HCT116 (cell line): Measurements from ENCODE around the gene PHF10.

Experiments used
- ATF3 ChIP-seq: IDR thresholded peaks from 2 replicates; pipeline ENCODE4 v1.6.1; 2012
- CEBPB ChIP-seq: IDR thresholded peaks from 2 replicates; pipeline ENCODE4 v1.6.1; 2012; ENCODE audit warnings: low read depth
- CTCF ChIP-seq, 3 experiments: fragments of 200-600 bp in 1 of 3; sonication (generic) in 1 of 3; IDR thresholded peaks in 2 of 3; conservative IDR thresholded peaks in 1 of 3; 2 replicates each; pipeline ENCODE4 v1.5.1; 2012 to 2017; ENCODE audit warnings: low read depth in 2 of 3, low read length in 2 of 3, antibody characterized with exemption in 1 of 3, borderline replicate concordance in 1 of 3, control low read depth in 1 of 3, mild to moderate bottlenecking in 1 of 3, mixed read lengths in 1 of 3, mixed run types in 1 of 3, moderate library complexity in 1 of 3; ENCODE audit not compliant: insufficient read depth in 1 of 3
- EZH2 ChIP-seq: fragments of 200-600 bp; sonication (generic); IDR thresholded peaks from 2 replicates; pipeline ENCODE4 v1.6.1; 2017; ENCODE audit warnings: antibody characterized with exemption, mixed run types
- JUND ChIP-seq: IDR thresholded peaks from 2 replicates; pipeline ENCODE4 v1.6.1; 2012
- POLR2A ChIP-seq: IDR thresholded peaks from 2 replicates; pipeline ENCODE4 v1.7.0; 2011; ENCODE audit warnings: borderline replicate concordance; ENCODE audit not compliant: insufficient read depth, insufficient read length; ENCODE audit errors: extremely low read depth
- SIN3A ChIP-seq: IDR thresholded peaks from 2 replicates; pipeline ENCODE4 v1.6.1; 2012; ENCODE audit warnings: low read depth
- SP1 ChIP-seq: IDR thresholded peaks from 2 replicates; pipeline ENCODE4 v1.6.1; 2012; ENCODE audit warnings: low read depth
- SRF ChIP-seq: IDR thresholded peaks from 2 replicates; pipeline ENCODE4 v1.6.1; 2012; ENCODE audit warnings: low read depth
- YY1 ChIP-seq: IDR thresholded peaks from 2 replicates; pipeline ENCODE4 v1.6.1; 2011; ENCODE audit warnings: low read length, low read depth, moderate library complexity, mild to moderate bottlenecking; ENCODE audit not compliant: insufficient replicate concordance; ENCODE audit errors: extremely low read depth
- TF ChIP-seq, protein P1 (sequence below): IDR thresholded peaks from 2 replicates; pipeline ENCODE4 v1.6.1; 2012
- TF ChIP-seq, protein P2 (sequence below): IDR thresholded peaks from 2 replicates; pipeline ENCODE4 v1.6.1; 2011; ENCODE audit warnings: mild to moderate bottlenecking, low read length, moderate library complexity; ENCODE audit not compliant: insufficient replicate concordance; ENCODE audit errors: extremely low read depth

GRCh38 chr6:169669147-169669546, 55.2 kb downstream of the PHF10 start:
- TF ChIP-seq CTCF (IDR thresholded peaks at IDR 0.05 in 2 of 3, conservative IDR thresholded peaks at IDR 0.05 in 1 of 3; ENCODE audit: borderline replicate concordance in 1 of 3, insufficient read depth in 1 of 3, low read depth in 2 of 3, low read length in 2 of 3) (no peak), CEBPB (no peak), POLR2A (no peak), SP1 (no peak), JUND (no peak), SRF (no peak), SIN3A (no peak), EZH2 (no peak), YY1 (no peak), ATF3 (no peak)
- TF ChIP-seq, protein P1, sequence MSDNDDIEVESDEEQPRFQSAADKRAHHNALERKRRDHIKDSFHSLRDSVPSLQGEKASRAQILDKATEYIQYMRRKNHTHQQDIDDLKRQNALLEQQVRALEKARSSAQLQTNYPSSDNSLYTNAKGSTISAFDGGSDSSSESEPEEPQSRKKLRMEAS: no peak
- TF ChIP-seq, protein P2, sequence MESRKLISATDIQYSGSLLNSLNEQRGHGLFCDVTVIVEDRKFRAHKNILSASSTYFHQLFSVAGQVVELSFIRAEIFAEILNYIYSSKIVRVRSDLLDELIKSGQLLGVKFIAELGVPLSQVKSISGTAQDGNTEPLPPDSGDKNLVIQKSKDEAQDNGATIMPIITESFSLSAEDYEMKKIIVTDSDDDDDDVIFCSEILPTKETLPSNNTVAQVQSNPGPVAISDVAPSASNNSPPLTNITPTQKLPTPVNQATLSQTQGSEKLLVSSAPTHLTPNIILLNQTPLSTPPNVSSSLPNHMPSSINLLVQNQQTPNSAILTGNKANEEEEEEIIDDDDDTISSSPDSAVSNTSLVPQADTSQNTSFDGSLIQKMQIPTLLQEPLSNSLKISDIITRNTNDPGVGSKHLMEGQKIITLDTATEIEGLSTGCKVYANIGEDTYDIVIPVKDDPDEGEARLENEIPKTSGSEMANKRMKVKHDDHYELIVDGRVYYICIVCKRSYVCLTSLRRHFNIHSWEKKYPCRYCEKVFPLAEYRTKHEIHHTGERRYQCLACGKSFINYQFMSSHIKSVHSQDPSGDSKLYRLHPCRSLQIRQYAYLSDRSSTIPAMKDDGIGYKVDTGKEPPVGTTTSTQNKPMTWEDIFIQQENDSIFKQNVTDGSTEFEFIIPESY: no peak
